Vagina (tissue), 2 donors: ENCODE measurements around the gene MCCD1. TPM values are rescaled to one million over a fixed set of nuclear protein-coding genes. Genes with fewer than 3 reads are reported as not detected.

Experiments
- DNase-seq, 2 donors: peaks; one replicate each; pipeline ENCODE4 v3.0.0-alpha.2; 2017; ENCODE audit errors: extremely low spot score in 2 of 2
- H3K27ac ChIP-seq: fragments of 200-600 bp; sonication (generic); one replicate; pipeline ENCODE4 v1.5.1; 2019
- H3K27me3 ChIP-seq: fragments of 200-600 bp; sonication (generic); one replicate; pipeline ENCODE4 v1.5.1; 2019
- H3K36me3 ChIP-seq, 2 donors: fragments of 200-600 bp; sonication (generic); one replicate each; pipeline ENCODE4 v1.5.1; 2017 to 2019
- H3K4me1 ChIP-seq: fragments of 200-600 bp; sonication (generic); one replicate; pipeline ENCODE4 v1.5.1; 2019
- H3K4me3 ChIP-seq, 2 donors: fragments of 200-600 bp; sonication (generic); 1 replicate in 1 of 2; 2 replicates in 1 of 2; pipeline ENCODE4 v1.5.1; 2016 to 2019
- H3K9me3 ChIP-seq: fragments of 200-600 bp; sonication (generic); one replicate; pipeline ENCODE4 v1.5.1; 2019
- POLR2A ChIP-seq, 2 donors: fragments of 450-650 bp; IDR thresholded peaks; one replicate each; pipeline ENCODE4 v1.6.1; 2017; ENCODE audit warnings: antibody characterized with exemption in 2 of 2, mild to moderate bottlenecking in 2 of 2, moderate library complexity in 2 of 2
- POLR2AphosphoS5 ChIP-seq, 2 donors: sonication (generic); formaldehyde crosslinking; IDR thresholded peaks; one replicate each; pipeline ENCODE4 v1.9.0; 2017; ENCODE audit warnings: antibody characterized with exemption in 2 of 2, mild to moderate bottlenecking in 2 of 2, low read depth in 1 of 2; ENCODE audit not compliant: insufficient read depth in 1 of 2
- intact Hi-C: fragments of 100-400 bp; cut with DNase I; formaldehyde crosslinking; loops from one replicate; pipeline ENCODE4 v1.15.1; 2023
- total RNA-seq: library from RNA; depleted of rRNA; stranded (reverse); fragments of >200 nt; gene quantifications from one replicate; pipeline ENCODE4 v1.2.3, GENCODE V29; 2016
- TF ChIP-seq, protein P1 (sequence below), 3 experiments: fragments of 450-650 bp in 2 of 3; fragments of 200-600 bp in 1 of 3; sonication (generic) in 1 of 3; IDR thresholded peaks; one replicate each; pipeline ENCODE4 v1.5.1; 2017 to 2019; ENCODE audit warnings: antibody characterized with exemption in 3 of 3, mild to moderate bottlenecking in 2 of 3, moderate library complexity in 2 of 3

The MCCD1 gene
- total RNA-seq, 1 donor from 2014 or later, result not detected

DNA sequence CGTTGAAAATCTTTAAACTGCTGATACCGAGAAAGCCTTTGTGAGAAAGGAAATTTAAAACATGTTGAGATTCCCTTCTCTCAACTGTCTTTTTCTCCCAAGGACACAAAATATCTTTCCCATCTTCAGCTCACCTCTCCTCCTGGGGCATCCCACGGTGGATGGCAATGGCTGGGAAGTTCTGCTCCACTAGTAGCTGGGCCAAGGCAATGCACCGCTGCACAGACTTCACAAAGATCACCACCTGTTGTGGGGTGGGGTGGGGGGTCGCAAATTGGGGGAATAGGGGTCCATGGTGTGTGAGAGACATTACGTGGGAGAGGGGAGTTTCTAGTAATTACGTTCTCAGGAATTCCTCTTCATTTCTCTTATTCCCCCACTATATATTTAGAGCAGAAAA, 2.4 kb downstream of the MCCD1 start:
- Histone ChIP-seq H3K27ac (no peak overlapping the region), H3K9me3 (no peaks in the 10 kb centered on the region), H3K36me3 (peaks cover 0 to 65% of the 10 kb centered on the region in 2 donors), H3K27me3 (no peaks in the 10 kb centered on the region), H3K4me1 (no peaks in the 10 kb centered on the region), H3K4me3 (no peak overlapping the region)
- no peak for DNase-seq
- intact Hi-C loops, result no loop called here
- TF ChIP-seq POLR2A (IDR thresholded peaks at IDR 0.05), result no peak
- TF ChIP-seq POLR2AphosphoS5 (IDR thresholded peaks at IDR 0.05; ENCODE audit: insufficient read depth in 1 of 2, low read depth in 1 of 2), result no peak
- TF ChIP-seq, protein P1, sequence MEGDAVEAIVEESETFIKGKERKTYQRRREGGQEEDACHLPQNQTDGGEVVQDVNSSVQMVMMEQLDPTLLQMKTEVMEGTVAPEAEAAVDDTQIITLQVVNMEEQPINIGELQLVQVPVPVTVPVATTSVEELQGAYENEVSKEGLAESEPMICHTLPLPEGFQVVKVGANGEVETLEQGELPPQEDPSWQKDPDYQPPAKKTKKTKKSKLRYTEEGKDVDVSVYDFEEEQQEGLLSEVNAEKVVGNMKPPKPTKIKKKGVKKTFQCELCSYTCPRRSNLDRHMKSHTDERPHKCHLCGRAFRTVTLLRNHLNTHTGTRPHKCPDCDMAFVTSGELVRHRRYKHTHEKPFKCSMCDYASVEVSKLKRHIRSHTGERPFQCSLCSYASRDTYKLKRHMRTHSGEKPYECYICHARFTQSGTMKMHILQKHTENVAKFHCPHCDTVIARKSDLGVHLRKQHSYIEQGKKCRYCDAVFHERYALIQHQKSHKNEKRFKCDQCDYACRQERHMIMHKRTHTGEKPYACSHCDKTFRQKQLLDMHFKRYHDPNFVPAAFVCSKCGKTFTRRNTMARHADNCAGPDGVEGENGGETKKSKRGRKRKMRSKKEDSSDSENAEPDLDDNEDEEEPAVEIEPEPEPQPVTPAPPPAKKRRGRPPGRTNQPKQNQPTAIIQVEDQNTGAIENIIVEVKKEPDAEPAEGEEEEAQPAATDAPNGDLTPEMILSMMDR (IDR thresholded peaks at IDR 0.05), result no peak

DNA sequence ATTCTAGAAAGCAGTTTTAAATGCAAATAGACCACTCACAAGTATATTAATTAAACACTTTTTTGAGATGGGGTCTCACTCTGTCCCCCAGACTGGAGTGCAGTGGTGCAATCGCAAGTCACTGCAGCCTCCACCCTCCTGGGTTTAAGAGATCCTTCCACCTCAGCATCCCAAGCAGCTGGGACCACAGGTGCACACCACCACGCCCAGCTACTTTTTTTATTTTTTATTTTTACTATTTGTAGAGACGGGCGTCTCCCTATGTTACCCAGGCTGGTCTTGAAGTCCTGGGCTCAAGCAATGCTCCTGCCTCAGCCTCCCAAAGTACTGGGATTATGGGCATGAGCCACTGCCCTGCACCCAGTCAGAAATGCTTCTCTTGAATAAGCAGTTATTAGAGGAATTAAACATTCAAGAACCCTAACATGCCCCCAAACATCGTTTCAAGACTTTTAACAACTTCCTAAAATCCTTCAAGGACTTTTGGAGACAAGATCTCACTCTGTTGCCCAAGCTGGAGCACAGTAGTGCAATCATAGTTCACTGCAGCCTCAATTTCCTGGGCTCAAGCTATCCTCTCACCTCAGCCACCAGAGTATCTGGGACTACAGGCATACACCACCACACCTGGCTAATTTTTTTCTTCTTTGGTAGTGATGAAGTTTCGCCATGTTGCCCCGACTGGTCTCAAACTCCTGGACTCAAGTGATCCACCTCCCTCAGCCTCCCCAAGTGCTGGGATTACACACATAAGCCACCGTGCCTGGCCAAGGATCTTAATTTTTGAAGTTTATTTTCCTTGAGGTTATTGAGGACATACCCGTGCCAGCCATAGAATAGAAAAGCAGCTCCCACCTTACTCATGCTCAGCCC, 3.2 kb downstream of the MCCD1 start:
- intact Hi-C loops, result no loop called here
- no peak for DNase-seq
- no peaks in the 10 kb centered on the region for H3K9me3 ChIP-seq
- no peaks in the 10 kb centered on the region for H3K27me3 ChIP-seq
- H3K36me3 ChIP-seq, result peaks cover 0 to 73% of the 10 kb centered on the region in 2 donors
- TF ChIP-seq POLR2A (IDR thresholded peaks at IDR 0.05) (no peak), POLR2AphosphoS5 (IDR thresholded peaks at IDR 0.05; ENCODE audit: insufficient read depth in 1 of 2, low read depth in 1 of 2) (no peak)
- TF ChIP-seq, protein P1 (IDR thresholded peaks at IDR 0.05), result no peak
- H3K27ac ChIP-seq, result no peak overlapping the region
- no peak overlapping the region for H3K4me3 ChIP-seq
- no peaks in the 10 kb centered on the region for H3K4me1 ChIP-seq

DNA sequence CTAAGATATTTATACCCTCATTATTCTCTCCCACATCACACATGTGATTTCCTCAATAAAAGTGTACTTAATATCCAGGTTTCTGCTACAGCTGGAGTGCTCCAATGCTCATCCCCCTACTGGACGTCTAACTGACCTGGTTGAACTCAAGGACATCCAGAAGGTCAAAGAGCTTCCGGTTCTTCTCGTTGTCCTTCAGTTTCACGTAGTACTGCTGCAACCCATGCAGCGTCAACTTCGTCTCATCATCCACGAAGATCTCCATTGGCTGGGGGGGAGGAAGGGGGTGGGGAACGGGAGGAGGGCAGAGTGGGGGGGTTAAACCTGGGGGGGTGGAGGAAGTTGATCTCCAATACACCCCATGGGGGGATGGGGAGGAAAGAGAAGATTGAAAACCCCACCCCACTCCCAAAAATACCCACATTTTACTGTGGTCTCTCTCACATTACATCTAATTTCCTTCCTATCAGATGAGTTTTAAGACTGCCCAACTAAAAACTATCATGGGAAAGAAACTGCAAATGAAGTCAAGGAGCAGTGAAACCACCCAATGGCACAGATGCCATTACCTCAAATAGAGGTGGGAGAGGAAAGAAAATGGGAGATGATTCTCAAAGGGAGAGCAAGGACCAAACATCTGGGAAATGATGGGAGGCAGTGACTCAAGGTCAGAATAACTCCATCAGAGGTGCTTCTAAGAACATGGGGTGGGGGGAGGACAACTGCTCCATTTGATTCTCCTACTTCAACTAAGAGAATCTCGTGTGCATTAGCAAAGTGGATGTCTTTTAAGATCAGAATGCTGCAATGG, 4.1 kb downstream of the MCCD1 start:
- Histone ChIP-seq H3K27ac (no peak overlapping the region), H3K9me3 (no peaks in the 10 kb centered on the region), H3K27me3 (no peaks in the 10 kb centered on the region), H3K4me1 (no peaks in the 10 kb centered on the region), H3K36me3 (peaks cover 0 to 82% of the 10 kb centered on the region in 2 donors), H3K4me3 (no peak overlapping the region)
- no peak for TF ChIP-seq POLR2AphosphoS5 (IDR thresholded peaks at IDR 0.05; ENCODE audit: insufficient read depth in 1 of 2, low read depth in 1 of 2)
- TF ChIP-seq, protein P1 (IDR thresholded peaks at IDR 0.05), result no peak
- no peak for TF ChIP-seq POLR2A (IDR thresholded peaks at IDR 0.05)
- no peak for DNase-seq
- intact Hi-C loops, result no loop called here

DNA sequence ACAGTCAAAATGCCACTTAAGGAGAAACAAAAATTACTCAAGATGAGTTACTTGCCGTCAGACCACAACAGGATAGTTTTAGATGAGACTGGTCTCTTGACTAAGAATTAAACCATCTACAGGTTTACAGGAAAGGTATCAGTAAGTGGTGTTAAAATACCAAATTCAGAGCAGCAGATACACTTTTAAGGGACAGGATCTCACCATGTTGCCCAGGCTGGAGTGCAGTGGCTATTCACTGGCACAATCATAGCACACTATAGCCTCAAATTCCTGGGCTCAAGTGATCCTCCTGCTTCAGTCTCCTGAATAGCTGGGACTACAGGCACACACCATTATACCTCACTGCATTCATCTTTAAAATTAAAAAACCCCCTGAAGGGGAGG, 4.7 kb downstream of the MCCD1 start:
- H3K9me3 ChIP-seq, result no peaks in the 10 kb centered on the region
- TF ChIP-seq POLR2A (IDR thresholded peaks at IDR 0.05) (no peak), POLR2AphosphoS5 (IDR thresholded peaks at IDR 0.05; ENCODE audit: insufficient read depth in 1 of 2, low read depth in 1 of 2) (no peak)
- TF ChIP-seq, protein P1 (IDR thresholded peaks at IDR 0.05), result no peak
- H3K27me3 ChIP-seq, result no peaks in the 10 kb centered on the region
- intact Hi-C loops, result no loop called here
- no peak for DNase-seq
- peaks cover 5% of the 10 kb centered on the region for H3K4me1 ChIP-seq
- H3K36me3 ChIP-seq, result peaks cover 0 to 88% of the 10 kb centered on the region in 2 donors
- H3K4me3 ChIP-seq, result no peak overlapping the region
- H3K27ac ChIP-seq, result no peak overlapping the region
